Left lung (tissue), 10 donors: Measurements from ENCODE around the gene IQGAP3. TPM values are rescaled to one million over a fixed set of nuclear protein-coding genes. Genes with fewer than 3 reads are reported as not detected.
A peak's percentile ranks its signal among the peaks of the same experiment; 100 is the strongest.

ENCODE experiments used
- ATAC-seq: fragments of 200-7000 bp; cut with Tn5 transposase; one replicate; pipeline ENCODE4 v1.9.1; 2020; ENCODE audit warnings: moderate library complexity
- DNase-seq, 4 donors: peaks; one replicate each; pipeline ENCODE4 v3.0.0-alpha.2; 2013 to 2020
- H3K27ac ChIP-seq, 2 donors: fragments of 200-600 bp; sonication (generic) in 1 of 2; one replicate each; pipeline versions ENCODE4 v1.5.0 to v1.8.0; 2020 to 2021
- H3K27me3 ChIP-seq, 2 donors: fragments of 200-600 bp; sonication (generic) in 1 of 2; one replicate each; pipeline versions ENCODE4 v1.5.0 to v1.8.0; 2020 to 2021
- H3K36me3 ChIP-seq, 2 donors: fragments of 200-600 bp; sonication (generic) in 1 of 2; one replicate each; pipeline versions ENCODE4 v1.5.0 to v1.8.0; 2020 to 2021
- H3K4me1 ChIP-seq, 2 donors: fragments of 200-600 bp; one replicate each; pipeline ENCODE4 v1.8.0; 2021
- H3K4me3 ChIP-seq, 2 donors: fragments of 200-600 bp; sonication (generic) in 1 of 2; one replicate each; pipeline versions ENCODE4 v1.5.0 to v1.8.0; 2020 to 2021; ENCODE audit warnings: mild to moderate bottlenecking in 1 of 2
- H3K9me3 ChIP-seq, 2 donors: fragments of 200-600 bp; sonication (generic) in 1 of 2; one replicate each; pipeline versions ENCODE4 v1.5.0 to v1.8.0; 2020 to 2021
- CTCF ChIP-seq, 2 donors: fragments of 200-600 bp; sonication (generic) in 1 of 2; IDR thresholded peaks; one replicate each; pipeline versions ENCODE4 v1.5.0 to v1.8.0; 2021; ENCODE audit warnings: antibody characterized with exemption in 2 of 2
- intact Hi-C, 2 donors: fragments of 100-400 bp; cut with DNase I; formaldehyde crosslinking; loops; one replicate each; pipeline versions ENCODE4 v1.11.2 to v1.14.2; 2022
- polyA plus RNA-seq, 6 donors: library from polyadenylated mRNA; unstranded; fragments of 120-200 nt; gene quantifications; one replicate each; pipeline ENCODE4 v1.2.1, GENCODE V29; 2013; ENCODE audit not compliant: insufficient read length in 6 of 6
- total RNA-seq, 2 donors: library from RNA; stranded (reverse); fragmentation: NEBNext Ultra II Directional; extraction: Animal tissue kit (Norgen Biotek cat#: 25700); gene quantifications; one replicate each; pipeline ENCODE4 v1.2.1, GENCODE V29; 2021
- donor health status: DM: no; HTN: yes; CAD: no.
- donor health status: DM: no; HTN: no; CAD: no.

The IQGAP3 gene
- total and polyA plus RNA-seq, 8 donors, result 2.8 to 26.7 (median 13.1) TPM

- no peak overlapping the region for H3K4me3 ChIP-seq
- H3K9me3 ChIP-seq, result no peaks in the 10 kb centered on the region
- no peaks in the 10 kb centered on the region for H3K36me3 ChIP-seq
- ATAC-seq (no peak), DNase-seq (no peak)
- intact Hi-C loops, result no loop called here
- peak overlapping the region; percentile 68 to 72 for H3K27ac ChIP-seq
- no peak for TF ChIP-seq CTCF (IDR thresholded peaks at IDR 0.05)
- peaks cover 70 to 99% of the 10 kb centered on the region in 2 donors for H3K4me1 ChIP-seq
- no peaks in the 10 kb centered on the region for H3K27me3 ChIP-seq
Observed at GRCh38 chr1:156489935-156490293, 82.5 kb downstream of the IQGAP3 start.

GRCh38 chr1:156489166-156489934, 83.0 kb downstream of the IQGAP3 start:
- Histone ChIP-seq H3K9me3 (no peaks in the 10 kb centered on the region), H3K27ac (peak overlapping the region; percentile 68 to 72), H3K4me1 (peaks cover 64 to 99% of the 10 kb centered on the region in 2 donors), H3K27me3 (no peaks in the 10 kb centered on the region), H3K36me3 (no peaks in the 10 kb centered on the region), H3K4me3 (no peak overlapping the region)
- no peak for TF ChIP-seq CTCF (IDR thresholded peaks at IDR 0.05)
- DNase-seq, result peak in 1 of 4 donors; percentile 42
- peak; percentile 14 for ATAC-seq
- intact Hi-C loops, result no loop called here

GRCh38 chr1:156488566-156489165, 83.7 kb downstream of the IQGAP3 start:
- intact Hi-C loops, result no loop called here
- ATAC-seq, result no peak
- H3K4me1 ChIP-seq, result peaks cover 58 to 99% of the 10 kb centered on the region in 2 donors

GRCh38 chr1:156487862-156488261, 84.5 kb downstream of the IQGAP3 start:
- no peak for TF ChIP-seq CTCF (IDR thresholded peaks at IDR 0.05)
- intact Hi-C loops, result no loop called here
- no peak overlapping the region for H3K4me3 ChIP-seq
- H3K27ac ChIP-seq, result peak overlapping the region in 1 of 2 donors; percentile 20
- no peaks in the 10 kb centered on the region for H3K9me3 ChIP-seq
- ATAC-seq, result peak; percentile 5
- no peaks in the 10 kb centered on the region for H3K27me3 ChIP-seq
- DNase-seq, result no peak
- H3K36me3 ChIP-seq, result peaks cover 0 to 6% of the 10 kb centered on the region in 2 donors
- H3K4me1 ChIP-seq, result peaks cover 50 to 97% of the 10 kb centered on the region in 2 donors

More at GRCh38 chr1:156488566-156489165, 83.7 kb downstream of the IQGAP3 start:
- Histone ChIP-seq H3K27ac (peak overlapping the region in 1 of 2 donors; percentile 72), H3K4me3 (no peak overlapping the region), H3K27me3 (no peaks in the 10 kb centered on the region), H3K9me3 (no peaks in the 10 kb centered on the region), H3K36me3 (no peaks in the 10 kb centered on the region)
- no peak for TF ChIP-seq CTCF (IDR thresholded peaks at IDR 0.05)
- DNase-seq, result no peak
